Stimulated activated CD8-positive, alpha-beta memory T cell treated with anti-CD3 and anti-CD28 coated beads, Interleukin-15, amount 100 ng/mL, for 48 hours (primary cell): ENCODE results near the gene PRR23A.

Source experiments
- DNase-seq, 2 donors: peaks; one replicate each; pipeline ENCODE4 v3.0.0-alpha.2; 2020; ENCODE audit warnings: low read depth in 2 of 2

The PRR23A gene

DNA sequence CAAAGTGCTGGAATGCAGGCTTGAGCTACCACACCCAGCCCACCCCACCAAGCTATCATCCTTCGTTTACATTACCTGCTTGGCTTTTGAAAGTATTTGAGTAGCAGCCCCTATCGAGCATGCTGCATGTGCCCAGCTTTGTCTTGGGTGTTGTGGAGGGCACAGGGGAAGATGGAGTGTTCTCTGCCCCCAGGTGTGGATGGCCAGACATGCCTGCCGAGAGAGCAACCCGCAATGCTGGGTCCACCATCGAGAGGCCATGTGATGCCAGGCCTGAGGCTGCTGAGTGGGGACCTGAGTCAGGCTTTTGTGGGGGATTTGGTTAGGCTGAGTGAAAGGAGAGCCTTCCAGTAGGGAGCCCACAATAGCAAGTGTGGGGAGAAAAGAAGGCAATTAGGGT lies 33.1 kb downstream of the PRR23A start:
- no peak for DNase-seq

DNA sequence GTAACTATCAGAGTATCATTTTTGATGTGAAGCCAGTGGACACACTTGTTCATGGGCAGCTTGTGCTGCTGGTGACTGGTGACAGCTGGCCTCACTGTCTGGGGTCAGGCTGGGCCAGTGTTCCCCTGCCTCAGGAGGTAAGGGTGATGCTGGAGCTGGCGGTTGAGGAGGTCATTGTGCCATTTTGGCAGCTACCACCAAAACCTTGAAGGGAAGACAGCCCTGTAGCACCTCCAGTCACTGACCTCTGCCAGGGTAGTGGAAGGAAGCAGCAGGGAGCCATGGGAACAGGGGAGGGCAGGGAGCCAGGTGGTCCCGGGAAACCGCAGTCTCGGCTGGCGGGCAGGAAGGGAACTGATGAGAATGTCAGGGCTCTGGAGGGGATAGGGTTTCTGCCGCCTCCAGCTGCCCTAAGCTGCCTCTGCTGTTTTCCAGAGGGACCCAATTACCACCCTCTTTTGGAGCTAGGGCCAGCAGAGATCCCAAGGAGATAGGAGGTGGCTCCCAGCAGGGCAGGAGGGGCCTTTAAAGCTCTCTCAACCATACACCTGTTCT lies 34.2 kb downstream of the PRR23A start:
- no peak for DNase-seq

DNA sequence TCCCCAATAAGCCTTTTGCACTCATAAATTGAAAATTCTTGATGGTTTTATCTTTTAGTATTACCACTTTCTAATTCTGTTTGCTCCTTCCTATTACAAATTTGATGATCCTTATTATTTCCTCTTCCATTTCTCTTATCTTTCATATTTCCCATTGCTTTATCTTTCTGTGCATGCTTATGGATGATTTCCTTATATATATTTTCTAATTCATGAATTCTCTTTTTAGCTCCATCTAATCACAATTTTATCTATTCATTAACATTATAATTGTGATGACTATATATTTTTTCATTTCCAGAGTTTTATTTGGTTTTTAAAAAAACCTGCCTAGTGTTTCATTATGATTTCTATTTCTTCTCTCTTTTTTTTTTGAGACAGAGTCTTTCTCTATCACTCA lies 41.1 kb downstream of the PRR23A start:
- no peak for DNase-seq

DNA sequence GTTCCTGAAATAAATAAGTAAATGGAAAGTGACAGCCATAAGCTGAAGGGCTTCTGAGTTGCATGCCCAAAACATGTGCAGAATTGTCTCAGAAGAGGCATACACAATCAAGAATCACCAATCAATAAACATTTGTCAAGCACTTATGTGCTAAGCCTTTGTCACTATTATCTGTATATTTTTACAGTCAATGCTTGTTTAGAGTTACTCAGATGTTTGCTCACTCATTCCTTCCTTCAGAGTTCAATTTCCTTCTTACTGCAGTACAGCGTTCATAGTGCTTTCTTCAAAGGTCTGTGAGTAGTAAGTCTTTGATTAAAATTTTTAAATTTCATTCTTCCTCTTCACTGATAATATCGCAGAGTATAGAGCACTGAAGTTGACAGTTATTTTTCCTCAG lies 41.8 kb downstream of the PRR23A start:
- DNase-seq = no peak

DNA sequence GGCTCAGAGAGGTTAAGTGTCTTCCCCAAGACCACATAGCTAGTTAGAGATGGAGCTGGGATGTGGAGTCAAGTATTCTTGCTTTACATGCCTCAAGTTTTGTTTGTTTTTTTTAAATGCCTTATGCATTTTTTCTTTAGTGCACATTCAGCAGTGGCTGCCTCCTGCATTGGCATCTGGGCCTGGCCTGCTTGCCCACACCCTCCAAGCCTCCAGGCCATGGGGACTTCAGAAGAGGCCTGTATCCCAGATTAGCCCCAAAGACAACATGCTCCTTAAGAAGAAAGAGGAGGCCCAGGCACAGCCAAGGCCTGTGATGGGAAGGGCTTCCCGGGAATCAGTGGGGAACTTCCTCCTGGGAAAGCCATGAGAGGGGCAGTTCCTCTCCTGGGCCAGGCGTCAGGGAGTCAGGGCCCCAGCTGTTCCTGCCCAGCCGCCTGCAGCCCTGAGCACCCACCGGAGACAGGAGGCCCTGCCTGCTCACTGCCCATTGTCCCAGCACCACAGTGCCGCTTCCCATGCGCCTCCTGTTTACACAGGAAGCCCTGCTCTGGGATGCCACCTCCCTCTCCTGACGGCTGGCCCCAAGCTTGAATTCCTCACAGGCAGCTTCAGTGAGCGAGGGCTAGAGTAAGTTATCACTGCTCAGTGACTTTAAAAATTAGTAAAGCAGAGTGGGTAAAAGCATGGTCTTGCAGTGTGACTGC lies 43.1 kb downstream of the PRR23A start:
- no peak for DNase-seq

DNA sequence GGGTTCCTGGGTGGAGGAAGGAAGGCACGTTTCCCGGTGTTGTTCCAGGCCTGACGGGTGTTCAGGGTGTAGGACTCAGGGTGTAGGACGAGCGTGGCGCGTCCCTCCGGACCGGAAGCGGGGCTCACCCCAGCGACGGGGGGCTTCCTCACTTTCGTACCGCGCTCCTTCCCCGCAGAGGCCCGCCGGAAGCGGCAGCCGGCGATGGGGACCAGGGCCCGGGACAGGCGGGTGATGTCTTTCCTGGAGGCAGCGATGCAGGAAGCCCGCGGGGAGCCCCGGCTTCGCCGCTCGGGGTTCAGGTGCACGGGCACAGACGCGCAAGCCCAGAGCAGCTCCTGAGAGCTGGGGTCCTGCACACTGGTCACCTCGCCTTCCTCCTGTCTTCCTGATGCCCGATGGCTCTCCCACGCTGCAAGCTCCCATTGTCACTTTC lies 45.6 kb downstream of the PRR23A start:
- no peak for DNase-seq
